GM12878 (cell line): ENCODE measurements around the gene RPRD1A. TPM values are rescaled to one million over a fixed set of nuclear protein-coding genes. Genes with fewer than 3 reads are reported as not detected.

Experiments
- ATAC-seq: fragments of 200-7000 bp; cut with Tn5 transposase; 3 replicates; pipeline ENCODE4 v1.9.1; 2020; ENCODE audit warnings: mild to moderate bottlenecking, moderate library complexity
- BruUV-seq: library from RNA; stranded (reverse); fragments of 400-500 nt; replicated peaks from 2 replicates; lab custom pipeline; 2021; lab: Mats Ljungman, UMichigan
- CTCF ChIA-PET: fragments of 300-600 bp; sonication (Branson Sonifier 250); formaldehyde crosslinking; extraction: SDS; loops from one replicate; lab custom pipeline; 2021; ENCODE audit warnings: inconsistent platforms; lab: Yijun Ruan, JAX
- POLR2A ChIA-PET: fragments of 350-600 bp; formaldehyde crosslinking; extraction: SDS; loops from one replicate; lab custom pipeline; 2021; ENCODE audit warnings: inconsistent platforms; lab: Charles Lee
- RAD21 ChIA-PET: fragments of 300-600 bp; sonication (Branson Sonifier 250); formaldehyde crosslinking; loops from one replicate; lab custom pipeline; 2023; ENCODE audit warnings: antibody characterized with exemption; ENCODE audit not compliant: unreplicated experiment; lab: Charles Lee
- SMC1A ChIA-PET: fragments of 300-600 bp; sonication (Branson Sonifier 250); formaldehyde crosslinking; loops from one replicate; lab custom pipeline; 2023; ENCODE audit not compliant: unreplicated experiment, uncharacterized antibody; lab: Charles Lee
- DNase-seq: peaks from one replicate; pipeline ENCODE4 v3.0.0-alpha.2; 2011; ENCODE audit warnings: low read depth, low spot score
- FAIRE-seq: peaks from 3 replicates; lab custom pipeline; 2011; peaks lifted over from hg19 to GRCh38; lab: Jason Lieb, UNC
- H2AFZ ChIP-seq: 2 replicates; pipeline ENCODE4 v1.6.0; 2011; ENCODE audit warnings: low read depth, low read length, control low read depth; ENCODE audit not compliant: control insufficient read depth
- H3K27ac ChIP-seq: 2 replicates; pipeline ENCODE4 v1.5.1; 2011; ENCODE audit warnings: control low read depth; ENCODE audit not compliant: control insufficient read depth, insufficient read depth
- H3K27me3 ChIP-seq, 2 experiments: replicated peaks in 1 of 2; 2 replicates each; pipeline versions ENCODE4 v1.6.0 to v1.6.1; 2011; ENCODE audit warnings: low read length in 1 of 2; ENCODE audit not compliant: control insufficient read depth in 2 of 2, insufficient read depth in 2 of 2
- H3K36me3 ChIP-seq, 2 experiments: 2 replicates each; pipeline ENCODE4 v1.5.1; 2011; ENCODE audit warnings: low read length in 1 of 2; ENCODE audit not compliant: control insufficient read depth in 2 of 2, insufficient read depth in 2 of 2
- H3K4me1 ChIP-seq: 2 replicates; pipeline ENCODE4 v1.6.1; 2011; ENCODE audit warnings: mild to moderate bottlenecking, low read length, moderate library complexity, mixed read lengths; ENCODE audit not compliant: control insufficient read depth, insufficient read depth
- H3K4me2 ChIP-seq: 2 replicates; pipeline ENCODE4 v1.6.0; 2011; ENCODE audit warnings: control low read depth; ENCODE audit not compliant: control insufficient read depth, insufficient read depth
- H3K4me3 ChIP-seq: fragments of 200-600 bp; sonication (generic); 2 replicates; pipeline ENCODE4 v1.5.1; 2016
- H3K79me2 ChIP-seq: 2 replicates; pipeline ENCODE4 v1.6.0; 2011; ENCODE audit warnings: low read length; ENCODE audit not compliant: control insufficient read depth, insufficient read depth
- H3K9ac ChIP-seq: 2 replicates; pipeline ENCODE4 v1.8.0; 2011; ENCODE audit warnings: low read length, control low read depth, mixed read lengths; ENCODE audit not compliant: control insufficient read depth, insufficient read depth
- H3K9me3 ChIP-seq: replicated peaks from 3 replicates; pipeline ENCODE4 v1.5.1; 2011; ENCODE audit warnings: mild to moderate bottlenecking, low read length; ENCODE audit not compliant: control insufficient read depth, insufficient read depth
- H4K20me1 ChIP-seq: 2 replicates; pipeline ENCODE4 v1.6.0; 2011; ENCODE audit not compliant: control insufficient read depth, insufficient read depth
- ATF7 ChIP-seq: fragments of 450-650 bp; IDR thresholded peaks from 2 replicates; pipeline ENCODE4 v1.6.1; 2016; ENCODE audit warnings: low read depth, mild to moderate bottlenecking
- CHD4 ChIP-seq: fragments of 200-600 bp; sonication (generic); IDR thresholded peaks from 2 replicates; pipeline ENCODE4 v1.6.1; 2016; ENCODE audit warnings: mild to moderate bottlenecking
- ETV6 ChIP-seq, 2 experiments: fragments of 450-650 bp in 1 of 2; IDR thresholded peaks in 1 of 2; conservative IDR thresholded peaks in 1 of 2; 2 replicates each; pipeline ENCODE4 v1.6.1; 2014; ENCODE audit warnings: antibody characterized with exemption in 1 of 2, borderline replicate concordance in 1 of 2, low read depth in 1 of 2, mild to moderate bottlenecking in 1 of 2, moderate library complexity in 1 of 2
- MLLT1 ChIP-seq: fragments of 450-650 bp; IDR thresholded peaks from 2 replicates; pipeline ENCODE4 v1.6.1; 2016; ENCODE audit warnings: mild to moderate bottlenecking
- MYB ChIP-seq: fragments of 150-350 bp; IDR thresholded peaks from 2 replicates; pipeline ENCODE4 v1.6.1; 2014; ENCODE audit warnings: mild to moderate bottlenecking, low read depth, low read length, borderline replicate concordance
- NFYA ChIP-seq: IDR thresholded peaks from 2 replicates; pipeline ENCODE4 v1.6.1; 2011; ENCODE audit warnings: low read depth, mild to moderate bottlenecking, low read length, improper control_type of control experiment, borderline replicate concordance
- POU2F2 ChIP-seq: IDR thresholded peaks from 3 replicates; pipeline ENCODE4 v1.6.1; 2011; ENCODE audit warnings: low read depth, mild to moderate bottlenecking, low read length, borderline replicate concordance
- SMAD1 ChIP-seq: fragments of 450-650 bp; IDR thresholded peaks from 2 replicates; pipeline ENCODE4 v1.6.1; 2018; ENCODE audit warnings: mild to moderate bottlenecking, low read depth; ENCODE audit not compliant: partially characterized antibody
- ZNF622 ChIP-seq: fragments of 450-650 bp; IDR thresholded peaks from 2 replicates; pipeline ENCODE4 v1.6.1; 2017; ENCODE audit warnings: mild to moderate bottlenecking, inconsistent platforms
- in situ Hi-C: fragments of 300-500 bp; cut with MboI; formaldehyde crosslinking; loops from 9 replicates; pipeline ENCODE4 v1.14.3; 2018; ENCODE audit warnings: mixed read lengths
- intact Hi-C: fragments of 100-400 bp; cut with micrococcal nuclease; formaldehyde crosslinking; loops from one replicate; pipeline ENCODE4 v1.14.2; 2022; ENCODE audit not compliant: unreplicated experiment
- polyA plus RNA-seq, 11 experiments: library from polyadenylated mRNA; depleted of rRNA in 4 of 11; unstranded in 6 of 11; stranded (reverse) in 5 of 11; fragments of >200 nt; fragmentation: Nextera tagmentation in 4 of 11; fragmentation: Illumina TruSeq in 1 of 11; extraction: Ambion mirVana in 4 of 11; extraction: Trizol in 1 of 11; gene quantifications; 1 replicate in 1 of 11; 2 replicates in 10 of 11; pipeline versions ENCODE4 v1.2.1 to v1.2.3, GENCODE V29; 2011 to 2016; ENCODE audit warnings: inconsistent platforms in 2 of 11, missing spikeins in 2 of 11, low read depth in 1 of 11
- total RNA-seq, 4 experiments: library from RNA; depleted of rRNA in 3 of 4; stranded (reverse); fragments of >200 nt in 3 of 4; fragmentation: Illumina TruSeq in 1 of 4; extraction: Trizol in 1 of 4; gene quantifications; 2 replicates each; pipeline versions ENCODE4 v1.2.1 to v1.2.3, GENCODE V29; 2013 to 2021
- TF ChIP-seq, protein P1 (sequence below): IDR thresholded peaks from 2 replicates; pipeline ENCODE4 v1.6.1; 2011; ENCODE audit warnings: low read depth, mild to moderate bottlenecking, low read length, moderate library complexity, borderline replicate concordance; ENCODE audit errors: extremely low read depth
- TF ChIP-seq, protein P2 (sequence below): fragments of 150-350 bp; IDR thresholded peaks from 2 replicates; pipeline ENCODE4 v1.6.1; 2016; ENCODE audit warnings: low read depth, low read length

The RPRD1A gene
- total and polyA plus RNA-seq, 10 of the 15 experiments (the other 5 are each of a cell fraction or from before 2014, with no cell fraction given) = 16.2 to 66.2 (median 36.2) TPM

DNA sequence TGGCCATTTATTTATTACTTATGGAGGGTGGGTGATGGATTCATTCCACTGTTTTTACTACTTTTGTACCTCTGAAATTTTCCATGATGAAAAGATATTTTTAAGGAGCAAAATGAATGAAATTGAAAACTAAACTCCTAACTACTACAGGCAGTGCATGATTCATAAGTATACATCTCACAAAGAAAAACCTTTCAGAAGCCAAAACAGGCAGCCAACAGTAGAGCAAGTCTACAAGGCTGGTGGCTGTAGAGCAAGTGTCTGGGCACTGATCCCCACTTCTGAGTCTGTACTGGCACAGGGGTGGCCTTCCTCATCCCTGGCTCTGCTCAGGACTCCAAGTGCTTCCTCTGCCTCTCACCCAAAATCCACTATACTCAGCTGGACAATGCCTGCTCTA lies 103.0 kb downstream of the RPRD1A start:
- Histone ChIP-seq H3K4me3 (no peak overlapping the region), H3K79me2 (no peaks in the 10 kb centered on the region), H3K9ac (no peak overlapping the region), H3K27me3 (no peaks in the 10 kb centered on the region), H3K4me1 (peaks cover 5% of the 10 kb centered on the region; the same call in 1 of the 2 replicates), H4K20me1 (no peaks in the 10 kb centered on the region), H3K4me2 (no peak overlapping the region), H3K9me3 (no peaks in the 10 kb centered on the region), H3K36me3 (no peaks in the 10 kb centered on the region), H3K27ac (no peak overlapping the region), H2AFZ (no peak overlapping the region)
- FAIRE-seq (no peak), ATAC-seq (no peak), DNase-seq (no peak)
- in situ Hi-C loops (no loop called here), intact Hi-C loops (no loop called here)
- SMC1A ChIA-PET = no interaction called here
- BruUV-seq = no TSS peak
- POLR2A ChIA-PET = no interaction called here
- TF ChIP-seq ZNF622 = no peak
- TF ChIP-seq CHD4 = no peak
- no peak for TF ChIP-seq ETV6 (conservative IDR thresholded peaks at IDR 0.05 in 1 of 2, IDR thresholded peaks at IDR 0.05 in 1 of 2; ENCODE audit: borderline replicate concordance in 1 of 2, low read depth in 1 of 2)
- no peak for TF ChIP-seq MYB
- no peak for TF ChIP-seq NFYA
- TF ChIP-seq MLLT1 = no peak
- TF ChIP-seq, protein P1, sequence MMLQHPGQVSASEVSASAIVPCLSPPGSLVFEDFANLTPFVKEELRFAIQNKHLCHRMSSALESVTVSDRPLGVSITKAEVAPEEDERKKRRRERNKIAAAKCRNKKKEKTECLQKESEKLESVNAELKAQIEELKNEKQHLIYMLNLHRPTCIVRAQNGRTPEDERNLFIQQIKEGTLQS = no peak
- TF ChIP-seq, protein P2, sequence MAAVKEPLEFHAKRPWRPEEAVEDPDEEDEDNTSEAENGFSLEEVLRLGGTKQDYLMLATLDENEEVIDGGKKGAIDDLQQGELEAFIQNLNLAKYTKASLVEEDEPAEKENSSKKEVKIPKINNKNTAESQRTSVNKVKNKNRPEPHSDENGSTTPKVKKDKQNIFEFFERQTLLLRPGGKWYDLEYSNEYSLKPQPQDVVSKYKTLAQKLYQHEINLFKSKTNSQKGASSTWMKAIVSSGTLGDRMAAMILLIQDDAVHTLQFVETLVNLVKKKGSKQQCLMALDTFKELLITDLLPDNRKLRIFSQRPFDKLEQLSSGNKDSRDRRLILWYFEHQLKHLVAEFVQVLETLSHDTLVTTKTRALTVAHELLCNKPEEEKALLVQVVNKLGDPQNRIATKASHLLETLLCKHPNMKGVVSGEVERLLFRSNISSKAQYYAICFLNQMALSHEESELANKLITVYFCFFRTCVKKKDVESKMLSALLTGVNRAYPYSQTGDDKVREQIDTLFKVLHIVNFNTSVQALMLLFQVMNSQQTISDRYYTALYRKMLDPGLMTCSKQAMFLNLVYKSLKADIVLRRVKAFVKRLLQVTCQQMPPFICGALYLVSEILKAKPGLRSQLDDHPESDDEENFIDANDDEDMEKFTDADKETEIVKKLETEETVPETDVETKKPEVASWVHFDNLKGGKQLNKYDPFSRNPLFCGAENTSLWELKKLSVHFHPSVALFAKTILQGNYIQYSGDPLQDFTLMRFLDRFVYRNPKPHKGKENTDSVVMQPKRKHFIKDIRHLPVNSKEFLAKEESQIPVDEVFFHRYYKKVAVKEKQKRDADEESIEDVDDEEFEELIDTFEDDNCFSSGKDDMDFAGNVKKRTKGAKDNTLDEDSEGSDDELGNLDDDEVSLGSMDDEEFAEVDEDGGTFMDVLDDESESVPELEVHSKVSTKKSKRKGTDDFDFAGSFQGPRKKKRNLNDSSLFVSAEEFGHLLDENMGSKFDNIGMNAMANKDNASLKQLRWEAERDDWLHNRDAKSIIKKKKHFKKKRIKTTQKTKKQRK = no peak
- TF ChIP-seq SMAD1 = no peak
- no peak for TF ChIP-seq POU2F2
- no peak for TF ChIP-seq ATF7
- RAD21 ChIA-PET = no interaction called here
- CTCF ChIA-PET = no interaction called here
